Right forelimb (tissue), 1 donor: Measurements from ENCODE around the gene PARVA.

Experiments used
- DNase-seq: peaks from one replicate; pipeline ENCODE4 v3.0.0-alpha.2; 2018

PARVA gene

GRCh38 chr11:12565406-12565805, 188.0 kb downstream of the PARVA start:
- DNase-seq, result no peak

GRCh38 chr11:12567746-12568460, 190.5 kb downstream of the PARVA start:
- no peak for DNase-seq

GRCh38 chr11:12569499-12570425, 192.4 kb downstream of the PARVA start:
- no peak for DNase-seq

- DNase-seq, result no peak
These were observed 196.5 kb downstream of the PARVA start for GRCh38 chr11:12573707-12574485.

- no peak for DNase-seq
These were observed 200.6 kb downstream of the PARVA start for GRCh38 chr11:12577725-12578644.

GRCh38 chr11:12581416-12581815, 204.0 kb downstream of the PARVA start:
- DNase-seq, result no peak

- no peak for DNase-seq
These were observed 204.6 kb downstream of the PARVA start for GRCh38 chr11:12581923-12582322.
